Stimulated activated CD8-positive, alpha-beta memory T cell treated with anti-CD3 and anti-CD28 coated beads, Interleukin-12 subunit alpha, Interleukin-12 subunit beta, amount 100 ng/mL, for 4 hours (primary cell): Measurements from ENCODE around the gene CRCP.
"Not testable (repeated sequence)": the region's sequence is repeated elsewhere in the genome, so short reads cannot be mapped to it uniquely, and the experiment has no call there.

Source experiments
- DNase-seq: peaks from one replicate; pipeline ENCODE4 v3.0.0-alpha.2; 2020; ENCODE audit warnings: low read depth

Gene CRCP

GRCh38 chr7:66156035-66156434 is 41.4 kb downstream of the CRCP start:
- not testable (repeated sequence) for DNase-seq

GRCh38 chr7:66157060-66157459 is 42.4 kb downstream of the CRCP start:
- no peak for DNase-seq

GRCh38 chr7:66162622-66163021 is 48.0 kb downstream of the CRCP start:
- no peak for DNase-seq

- DNase-seq = no peak
These were observed 48.6 kb downstream of the CRCP start for GRCh38 chr7:66163186-66163610.

GRCh38 chr7:66164356-66164755 is 49.7 kb downstream of the CRCP start:
- no peak for DNase-seq

GRCh38 chr7:66167773-66168387 is 53.2 kb downstream of the CRCP start:
- DNase-seq = no peak

GRCh38 chr7:66169616-66170015 is 55.0 kb downstream of the CRCP start:
- no peak for DNase-seq

GRCh38 chr7:66170309-66171231 is 55.9 kb downstream of the CRCP start:
- DNase-seq = no peak

- DNase-seq = not testable (repeated sequence)
These were observed 58.1 kb downstream of the CRCP start for GRCh38 chr7:66172536-66173401.

GRCh38 chr7:66173856-66174255 is 59.2 kb downstream of the CRCP start:
- DNase-seq = no peak

GRCh38 chr7:66175006-66175405 is 60.4 kb downstream of the CRCP start:
- not testable (repeated sequence) for DNase-seq

GRCh38 chr7:66176914-66177313 is 62.3 kb downstream of the CRCP start:
- no peak for DNase-seq

- DNase-seq = no peak
These were observed 63.6 kb downstream of the CRCP start for GRCh38 chr7:66178258-66178657.

- DNase-seq = no peak
These were observed 66.7 kb downstream of the CRCP start for GRCh38 chr7:66181329-66181728.

- no peak for DNase-seq
These were observed 67.2 kb downstream of the CRCP start for GRCh38 chr7:66181845-66182244.

- no peak for DNase-seq
These were observed 68.3 kb downstream of the CRCP start for GRCh38 chr7:66182920-66183319.

- DNase-seq = no peak
These were observed 69.1 kb downstream of the CRCP start for GRCh38 chr7:66183700-66184099.

- DNase-seq = no peak
These were observed 71.1 kb downstream of the CRCP start for GRCh38 chr7:66185680-66186187.

- DNase-seq = no peak
These were observed 72.3 kb downstream of the CRCP start for GRCh38 chr7:66186991-66187390.

GRCh38 chr7:66187905-66188304 is 73.3 kb downstream of the CRCP start:
- no peak for DNase-seq

GRCh38 chr7:66188645-66189044 is 74.0 kb downstream of the CRCP start:
- DNase-seq = no peak
